Activated CD4-positive, alpha-beta T cell treated with anti-CD3 and anti-CD28 coated beads, Interleukin-2, amount 10 ng/mL, durations not matched to agents 24 days and 14 days (primary cell): ENCODE results near the gene MAD2L2. TPM values are rescaled to one million over a fixed set of nuclear protein-coding genes. Genes with fewer than 3 reads are reported as not detected.

ENCODE experiments used
- DNase-seq: peaks from one replicate; pipeline ENCODE4 v3.0.0; 2022
- H3K27ac Mint-ChIP-seq: one replicate; pipeline ENCODE4 v1.8.0; 2022; ENCODE audit warnings: mild to moderate bottlenecking, mixed read lengths
- H3K27me3 Mint-ChIP-seq: one replicate; pipeline ENCODE4 v1.8.0; 2022; ENCODE audit warnings: mixed read lengths
- H3K36me3 Mint-ChIP-seq: one replicate; pipeline ENCODE4 v1.8.0; 2022; ENCODE audit warnings: low read depth, mild to moderate bottlenecking, mixed read lengths
- H3K4me1 Mint-ChIP-seq: one replicate; pipeline ENCODE4 v1.8.0; 2021; ENCODE audit warnings: mixed read lengths
- H3K4me3 Mint-ChIP-seq: one replicate; pipeline ENCODE4 v1.8.0; 2022; ENCODE audit warnings: mild to moderate bottlenecking, moderate library complexity, mixed read lengths
- H3K9me3 Mint-ChIP-seq: one replicate; pipeline ENCODE4 v1.8.0; 2021; ENCODE audit warnings: mixed read lengths
- intact Hi-C: fragments of 100-400 bp; cut with micrococcal nuclease; formaldehyde crosslinking; loops from one replicate; pipeline ENCODE4 v1.15.1; 2023
- total RNA-seq: library from RNA; stranded (reverse); gene quantifications from 2 replicates; pipeline ENCODE4 v1.2.3, GENCODE V29; 2022

MAD2L2 gene
- total RNA-seq, 1 donor from 2014 or later: 80.1 TPM

DNA sequence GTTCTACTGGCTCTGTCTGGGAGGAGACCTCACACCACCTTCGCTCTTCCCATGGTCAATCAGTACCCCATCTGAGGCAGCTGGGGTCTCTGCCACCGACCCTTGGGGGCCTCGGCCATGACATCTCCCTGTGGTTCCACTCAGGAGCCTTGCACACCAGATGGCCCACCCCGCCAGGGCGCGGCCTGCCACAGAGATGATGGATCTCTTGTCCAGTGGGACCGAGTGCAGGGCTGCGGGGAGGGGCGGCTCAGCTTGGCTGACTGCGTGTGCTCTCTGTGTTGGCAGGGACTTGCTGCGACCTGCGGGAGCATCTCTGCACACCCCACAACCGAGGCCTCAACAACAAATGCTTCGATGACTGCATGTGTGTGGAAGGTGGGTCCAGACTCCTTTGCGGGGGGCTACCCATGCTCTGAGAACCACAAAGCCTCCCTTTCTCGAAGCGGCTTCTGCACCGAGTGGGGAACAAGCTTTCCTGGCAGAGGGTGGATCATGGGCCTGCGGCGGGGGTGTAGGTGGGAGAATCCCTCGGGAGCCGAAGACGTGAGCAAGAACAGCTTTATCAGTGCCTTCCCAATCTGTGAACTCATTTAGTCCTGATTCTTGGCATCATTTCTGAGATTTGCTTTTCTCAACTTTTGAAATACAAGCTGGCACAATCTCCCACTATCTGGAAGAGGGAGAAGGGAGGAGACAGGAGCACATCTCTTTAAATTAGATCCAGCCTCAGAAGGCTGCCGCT lies 34.1 kb upstream of the MAD2L2 start:
- intact Hi-C loops: loop anchor here (5.0 to 10.0 kb wide), 2 partner anchors 33 to 240 kb away; partner anchors contain the start of genes DISP3 and MAD2L2

DNA sequence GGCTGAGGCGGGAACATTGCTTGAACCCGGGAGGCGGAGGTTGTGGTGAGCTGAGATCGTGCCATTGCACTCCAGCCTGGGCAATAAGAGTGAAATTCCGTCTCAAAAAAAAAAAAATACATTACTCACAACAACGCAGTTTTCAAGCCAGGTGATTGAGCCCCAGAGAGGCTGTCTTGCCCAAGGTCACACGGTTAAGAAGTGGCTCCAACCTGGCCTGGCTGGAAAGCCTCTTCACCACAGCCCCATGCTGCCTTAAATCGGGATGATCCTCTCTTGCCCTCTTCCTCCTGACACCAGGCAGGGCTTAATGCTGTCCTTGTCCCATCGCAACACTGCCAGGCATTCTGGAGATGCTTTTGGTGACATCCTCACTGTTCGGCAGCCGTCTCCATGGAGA lies 32.1 kb upstream of the MAD2L2 start:
- no peak for DNase-seq
- Mint-ChIP-seq H3K9me3 (no peaks in the 10 kb centered on the region), H3K4me3 (no peak overlapping the region), H3K27ac (no peak overlapping the region), H3K27me3 (peaks cover 3% of the 10 kb centered on the region), H3K4me1 (no peaks in the 10 kb centered on the region), H3K36me3 (no peaks in the 10 kb centered on the region)
- intact Hi-C loops: loop anchor here (10.0 kb wide), 1 partner anchor 238 kb away; the partner anchor contains the start of gene DISP3

More for the DNA sequence above, 34.1 kb upstream of the MAD2L2 start:
- Mint-ChIP-seq H3K9me3 (no peaks in the 10 kb centered on the region), H3K36me3 (no peaks in the 10 kb centered on the region), H3K4me3 (no peak overlapping the region), H3K27ac (no peak overlapping the region), H3K4me1 (peaks cover 9% of the 10 kb centered on the region), H3K27me3 (peaks cover 3% of the 10 kb centered on the region)
- no peak for DNase-seq

DNA sequence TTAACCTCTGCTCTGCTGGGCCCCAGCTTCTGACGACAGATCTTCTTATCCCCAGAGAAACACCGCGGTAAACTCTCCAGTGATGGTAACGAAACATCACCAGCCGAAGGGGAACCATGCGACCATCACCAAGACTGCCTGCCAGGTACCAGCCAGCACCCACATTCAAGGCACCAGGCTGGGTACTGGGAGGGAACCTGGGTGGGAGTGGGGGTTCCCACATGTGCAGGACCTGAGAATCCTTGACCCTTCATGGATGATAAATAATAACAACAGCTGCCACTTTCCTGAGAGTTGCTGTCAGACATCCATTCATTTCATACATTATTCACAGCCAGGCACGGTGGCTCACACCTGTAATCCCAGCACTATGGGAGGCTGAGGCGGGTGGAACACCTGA lies 31.3 kb upstream of the MAD2L2 start:
- Mint-ChIP-seq H3K4me1 (no peaks in the 10 kb centered on the region), H3K27ac (no peak overlapping the region)
- intact Hi-C loops: loop anchor here (10.0 kb wide), 1 partner anchor 237 kb away; the partner anchor contains the start of gene DISP3

DNA sequence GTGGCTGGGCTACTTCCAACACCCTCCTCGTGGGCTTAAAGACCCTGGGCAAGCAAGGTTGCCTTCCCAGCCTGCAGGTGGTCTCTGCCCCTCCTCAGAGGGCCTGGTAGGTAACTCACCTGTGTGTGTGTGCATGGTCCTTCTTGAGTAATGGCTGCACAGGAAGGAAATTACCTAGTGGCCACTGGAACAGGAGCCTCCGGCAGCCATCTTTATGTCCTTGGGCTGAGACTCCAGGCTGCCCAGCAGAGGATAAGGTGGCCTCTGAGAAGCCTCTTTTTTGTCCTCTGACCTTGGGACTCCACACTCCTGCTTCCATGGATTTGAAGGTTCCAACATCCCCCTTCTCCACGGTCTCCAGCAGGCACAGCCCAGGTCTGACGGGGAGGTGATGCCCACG lies 30.5 kb upstream of the MAD2L2 start:
- H3K27ac Mint-ChIP-seq: no peak overlapping the region
- intact Hi-C loops: loop anchor here (2.0 to 10.0 kb wide), 2 partner anchors 61 to 237 kb away; partner anchors contain the start of gene DISP3
- DNase-seq: no peak
- no peaks in the 10 kb centered on the region for H3K4me1 Mint-ChIP-seq
- H3K36me3 Mint-ChIP-seq: no peaks in the 10 kb centered on the region
- no peaks in the 10 kb centered on the region for H3K9me3 Mint-ChIP-seq
- no peak overlapping the region for H3K4me3 Mint-ChIP-seq
- H3K27me3 Mint-ChIP-seq: peaks cover 3% of the 10 kb centered on the region

More for the DNA sequence above, 31.3 kb upstream of the MAD2L2 start:
- Mint-ChIP-seq H3K9me3 (no peaks in the 10 kb centered on the region), H3K36me3 (no peaks in the 10 kb centered on the region), H3K27me3 (peaks cover 3% of the 10 kb centered on the region), H3K4me3 (no peak overlapping the region)
- no peak for DNase-seq

DNA sequence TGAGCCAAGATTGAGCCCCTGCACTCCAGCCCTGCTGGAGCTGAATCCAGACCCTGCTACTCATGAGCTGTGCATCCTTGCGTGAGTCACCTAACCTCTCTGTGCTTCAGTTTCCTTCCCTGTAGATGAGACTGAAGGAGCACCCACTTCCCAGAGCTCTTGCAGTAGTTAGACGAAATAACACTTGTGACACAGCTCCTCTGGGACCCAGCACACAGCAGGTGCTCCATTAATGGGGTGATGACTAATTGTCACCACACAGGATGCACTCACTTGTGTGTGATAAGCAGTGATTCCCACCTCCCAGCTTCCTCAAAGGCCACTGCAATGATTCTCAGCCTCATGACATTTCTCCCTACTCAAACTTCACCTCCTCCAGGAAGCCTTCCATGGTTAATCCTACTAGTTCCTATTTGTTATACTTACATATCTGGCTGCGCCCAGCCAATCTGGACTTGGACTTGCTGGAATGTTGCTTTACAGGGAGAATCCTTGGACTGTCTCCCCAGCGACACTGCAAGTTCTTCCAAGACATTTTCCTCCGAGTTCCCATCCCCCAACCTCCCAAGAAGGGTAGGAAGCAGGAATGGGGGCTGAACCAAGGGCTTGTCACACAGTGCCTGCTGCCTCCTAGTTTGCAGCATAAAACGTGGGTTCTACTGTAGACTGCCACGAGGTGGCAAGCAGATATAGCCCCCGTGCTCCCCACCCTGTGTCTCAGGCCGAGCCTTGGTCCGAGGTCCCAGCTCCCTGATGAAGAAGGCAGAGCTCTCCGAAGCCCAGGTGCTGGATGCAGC lies 27.8 kb upstream of the MAD2L2 start:
- H3K36me3 Mint-ChIP-seq: no peaks in the 10 kb centered on the region
- peaks cover 3% of the 10 kb centered on the region for H3K27me3 Mint-ChIP-seq
- intact Hi-C loops: no loop called here
- H3K27ac Mint-ChIP-seq: no peak overlapping the region
- no peak for DNase-seq
- no peak overlapping the region for H3K4me3 Mint-ChIP-seq
- H3K9me3 Mint-ChIP-seq: no peaks in the 10 kb centered on the region
- no peaks in the 10 kb centered on the region for H3K4me1 Mint-ChIP-seq

DNA sequence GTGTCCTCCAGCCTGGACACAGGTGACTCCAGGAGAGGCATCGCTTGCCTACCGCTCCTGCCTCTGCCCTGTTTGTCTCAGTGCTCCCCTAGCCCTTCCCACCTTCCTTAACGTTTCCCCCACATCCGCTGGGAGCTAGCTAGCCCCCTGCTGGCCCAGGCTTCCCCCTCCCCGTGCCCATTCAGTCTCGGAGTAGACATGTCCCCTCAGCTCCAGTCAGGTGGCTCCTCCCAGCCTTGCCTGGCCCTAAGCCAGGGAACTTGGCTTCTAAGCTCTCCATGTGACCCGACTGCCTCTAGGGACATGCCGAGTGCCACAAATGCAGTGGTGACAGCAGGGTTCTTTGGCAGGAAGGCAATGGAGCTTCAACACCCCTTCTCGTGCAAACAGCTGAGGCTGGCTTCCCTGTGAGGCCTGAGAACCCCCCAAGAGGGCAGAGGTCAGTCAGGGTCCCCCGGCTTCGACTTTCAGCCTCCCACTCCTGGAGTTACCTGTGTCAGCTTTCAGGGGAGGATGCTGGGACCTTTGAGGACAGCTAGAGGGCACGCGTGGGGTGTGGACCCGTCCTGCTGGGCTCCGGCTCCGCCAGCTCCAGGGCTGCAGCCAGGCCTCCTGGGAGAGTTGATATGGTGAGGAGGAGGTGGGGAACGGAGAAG lies 26.8 kb upstream of the MAD2L2 start:
- H3K27ac Mint-ChIP-seq: no peak overlapping the region
- no peak for DNase-seq
- H3K4me1 Mint-ChIP-seq: no peaks in the 10 kb centered on the region
- no peak overlapping the region for H3K4me3 Mint-ChIP-seq
- H3K27me3 Mint-ChIP-seq: peaks cover 6% of the 10 kb centered on the region
- H3K36me3 Mint-ChIP-seq: no peaks in the 10 kb centered on the region
- H3K9me3 Mint-ChIP-seq: no peaks in the 10 kb centered on the region
- intact Hi-C loops: no loop called here

DNA sequence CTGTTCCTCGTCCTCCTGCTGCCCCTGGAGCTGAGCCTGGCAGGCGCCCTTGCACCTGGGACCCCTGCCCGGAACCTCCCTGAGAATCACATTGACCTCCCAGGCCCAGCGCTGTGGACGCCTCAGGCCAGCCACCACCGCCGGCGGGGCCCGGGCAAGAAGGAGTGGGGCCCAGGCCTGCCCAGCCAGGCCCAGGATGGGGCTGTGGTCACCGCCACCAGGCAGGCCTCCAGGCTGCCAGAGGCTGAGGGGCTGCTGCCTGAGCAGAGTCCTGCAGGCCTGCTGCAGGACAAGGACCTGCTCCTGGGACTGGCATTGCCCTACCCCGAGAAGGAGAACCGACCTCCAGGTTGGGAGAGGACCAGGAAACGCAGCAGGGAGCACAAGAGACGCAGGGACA lies 25.3 kb upstream of the MAD2L2 start:
- no peak for DNase-seq
- Mint-ChIP-seq H3K9me3 (no peaks in the 10 kb centered on the region), H3K36me3 (no peaks in the 10 kb centered on the region), H3K27me3 (peaks cover 6% of the 10 kb centered on the region), H3K4me1 (no peaks in the 10 kb centered on the region), H3K27ac (no peak overlapping the region), H3K4me3 (no peak overlapping the region)
- intact Hi-C loops: no loop called here

DNA sequence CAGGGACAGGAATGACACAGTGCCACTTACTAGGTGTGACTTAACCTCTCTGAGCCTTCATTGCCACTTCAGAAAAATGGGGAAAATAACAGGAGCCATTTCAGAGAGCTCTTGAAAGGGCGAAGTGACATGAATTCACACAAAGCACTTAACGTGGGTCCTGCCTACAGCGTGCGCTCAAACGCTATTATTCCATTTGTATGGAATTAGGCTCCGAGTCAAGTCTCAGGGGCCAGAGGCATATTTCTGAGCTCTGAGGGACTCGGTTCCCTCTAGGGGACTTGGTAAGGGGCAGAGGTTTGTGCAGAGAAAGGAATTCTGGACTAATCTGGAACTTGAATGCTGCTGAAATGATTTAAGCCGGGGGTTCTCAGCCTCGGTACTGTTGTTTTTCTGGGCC lies 24.6 kb upstream of the MAD2L2 start:
- Mint-ChIP-seq H3K27ac (no peak overlapping the region), H3K4me1 (no peaks in the 10 kb centered on the region), H3K9me3 (no peaks in the 10 kb centered on the region), H3K36me3 (no peaks in the 10 kb centered on the region), H3K27me3 (peaks cover 7% of the 10 kb centered on the region), H3K4me3 (no peak overlapping the region)
- intact Hi-C loops: no loop called here
- DNase-seq: no peak

DNA sequence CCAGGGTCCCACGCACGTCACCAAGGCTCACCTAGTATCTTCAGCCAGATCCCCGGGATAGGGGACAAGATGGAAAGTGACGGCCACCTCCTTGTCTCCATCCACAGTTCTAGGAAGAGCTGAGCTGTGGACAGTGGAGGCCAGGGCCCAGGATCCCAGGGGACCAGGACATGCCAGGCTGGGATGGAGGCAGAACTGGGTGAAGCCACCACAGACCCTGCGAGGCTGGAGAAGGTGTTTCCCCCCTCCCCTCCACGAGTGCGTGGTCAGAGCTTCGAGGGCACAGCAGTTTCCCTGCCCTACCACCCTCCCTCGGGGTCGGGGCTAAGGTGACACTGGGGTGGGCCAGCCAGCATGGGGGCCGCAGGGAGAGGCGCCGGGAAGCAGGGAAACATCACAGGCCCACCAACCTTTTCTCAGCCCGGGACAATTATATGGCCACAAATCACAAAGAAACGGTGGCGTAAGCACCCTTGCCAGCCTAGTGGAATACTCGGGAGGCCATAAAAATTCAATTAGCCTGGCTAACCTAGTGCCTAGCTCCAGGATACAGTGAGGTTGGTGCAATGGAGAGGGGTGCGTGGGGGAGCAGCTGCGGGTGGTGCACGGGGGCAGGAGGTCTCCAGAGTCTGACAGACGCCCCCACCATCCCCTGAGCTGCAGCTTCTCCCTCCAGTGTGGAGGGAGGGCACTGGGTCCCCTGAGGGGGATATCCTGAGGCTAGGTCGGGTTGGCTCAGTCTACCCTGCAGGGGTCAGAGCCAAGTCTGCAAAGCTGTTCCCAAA lies 23.9 kb upstream of the MAD2L2 start:
- H3K27me3 Mint-ChIP-seq: peaks cover 7% of the 10 kb centered on the region
- H3K36me3 Mint-ChIP-seq: no peaks in the 10 kb centered on the region
- H3K4me1 Mint-ChIP-seq: no peaks in the 10 kb centered on the region
- DNase-seq: no peak
- intact Hi-C loops: no loop called here
- H3K4me3 Mint-ChIP-seq: no peak overlapping the region
- H3K9me3 Mint-ChIP-seq: no peaks in the 10 kb centered on the region
- H3K27ac Mint-ChIP-seq: no peak overlapping the region

DNA sequence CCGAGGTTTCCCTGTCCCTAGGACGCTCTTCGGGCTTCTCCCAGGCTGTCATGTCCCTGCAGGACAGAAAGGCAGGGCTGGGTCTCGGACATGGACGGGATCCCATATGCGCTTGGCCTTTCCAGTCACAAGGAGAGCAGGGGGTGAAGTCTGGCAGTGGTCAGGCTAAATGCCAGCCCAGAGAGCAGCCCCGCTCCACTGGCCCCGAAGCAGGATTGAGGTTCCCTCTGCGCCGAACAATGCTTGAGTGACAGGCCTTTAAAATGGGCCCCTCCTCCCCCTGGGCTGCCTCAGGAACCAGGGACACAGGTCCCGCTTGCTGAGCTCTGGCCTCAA lies 23.2 kb upstream of the MAD2L2 start:
- H3K36me3 Mint-ChIP-seq: no peaks in the 10 kb centered on the region
- H3K27ac Mint-ChIP-seq: no peak overlapping the region
- DNase-seq: no peak
- peaks cover 8% of the 10 kb centered on the region for H3K27me3 Mint-ChIP-seq
- no peak overlapping the region for H3K4me3 Mint-ChIP-seq
- intact Hi-C loops: no loop called here
- H3K9me3 Mint-ChIP-seq: no peaks in the 10 kb centered on the region
- H3K4me1 Mint-ChIP-seq: no peaks in the 10 kb centered on the region

DNA sequence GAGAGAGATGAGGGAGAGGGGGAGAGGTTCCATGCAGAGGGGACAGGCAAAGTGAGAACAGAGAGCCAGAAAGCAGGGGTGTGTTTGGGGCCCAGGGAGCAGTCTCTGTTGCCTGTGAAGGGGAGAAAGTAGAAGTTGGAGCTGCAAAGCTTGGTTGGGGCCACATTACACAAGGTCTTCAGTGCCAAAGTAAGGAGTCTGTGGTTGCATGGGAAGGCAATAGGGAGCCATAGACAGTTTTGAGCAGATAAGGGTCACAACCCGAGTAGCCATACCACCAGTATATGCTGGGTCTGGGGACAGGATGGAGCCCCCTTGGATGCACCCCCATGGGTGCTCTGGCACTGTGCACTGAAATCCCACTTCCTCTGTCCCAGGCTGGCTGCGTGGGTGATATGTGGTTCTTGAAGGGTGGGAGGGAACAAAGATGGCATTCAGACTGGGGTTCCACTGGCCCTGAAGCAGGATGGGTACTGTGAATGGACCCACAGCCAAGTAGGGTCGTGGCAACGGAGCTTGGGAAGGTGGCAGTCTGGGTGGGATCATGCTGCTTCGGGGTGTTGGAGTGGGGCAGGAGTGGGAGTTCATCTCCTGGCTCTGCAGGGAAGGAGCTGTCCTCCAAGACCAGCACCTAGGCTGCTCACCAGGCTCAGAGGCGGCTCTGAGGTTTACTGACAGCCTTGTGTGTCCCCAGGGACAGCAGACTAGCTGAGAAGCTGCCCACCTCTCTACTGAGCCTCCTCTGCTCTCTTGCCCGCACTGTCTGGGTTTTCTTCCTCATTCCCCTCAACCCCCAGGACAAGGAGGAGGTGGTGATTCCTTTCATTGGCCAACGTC lies 22.6 kb upstream of the MAD2L2 start:
- DNase-seq: no peak
- H3K27me3 Mint-ChIP-seq: peaks cover 10% of the 10 kb centered on the region
- no peak overlapping the region for H3K4me3 Mint-ChIP-seq
- no peaks in the 10 kb centered on the region for H3K9me3 Mint-ChIP-seq
- intact Hi-C loops: no loop called here
- no peaks in the 10 kb centered on the region for H3K36me3 Mint-ChIP-seq
- no peaks in the 10 kb centered on the region for H3K4me1 Mint-ChIP-seq
- no peak overlapping the region for H3K27ac Mint-ChIP-seq

DNA sequence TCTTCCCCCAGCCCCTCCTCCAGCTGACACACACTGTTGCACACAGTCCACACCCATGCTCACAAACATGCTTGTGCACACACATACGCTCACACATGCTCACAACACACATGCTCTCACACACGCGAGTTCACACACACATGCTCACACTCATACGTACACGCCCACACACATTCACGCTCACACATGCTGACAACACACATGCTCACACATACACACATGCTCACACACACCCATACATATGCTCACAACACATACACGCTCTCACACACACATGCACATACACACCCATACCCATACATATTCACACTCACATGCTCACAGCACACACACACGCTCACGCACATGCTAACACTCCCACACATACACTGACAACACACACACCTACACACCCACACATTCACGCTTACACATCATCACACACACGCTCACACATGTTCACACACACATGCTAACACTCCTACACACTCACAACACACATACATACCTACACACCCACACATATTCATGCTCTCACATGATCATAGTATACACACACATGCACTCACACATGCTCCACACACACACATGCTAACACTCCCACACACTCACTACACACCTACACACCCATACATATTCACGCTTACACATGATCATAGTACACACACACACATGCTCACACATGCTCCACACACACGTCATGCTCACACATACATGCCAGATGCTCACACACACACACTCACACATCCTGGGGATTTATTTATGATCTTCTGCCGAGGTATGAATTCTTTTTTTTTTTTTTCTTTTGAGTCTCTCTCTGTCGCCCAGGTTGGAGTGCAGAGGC lies 21.2 kb upstream of the MAD2L2 start:
- peaks cover 3% of the 10 kb centered on the region for H3K4me1 Mint-ChIP-seq

More for the DNA sequence above, 21.2 kb upstream of the MAD2L2 start:
- intact Hi-C loops: no loop called here
- Mint-ChIP-seq H3K9me3 (no peaks in the 10 kb centered on the region), H3K4me3 (no peak overlapping the region), H3K27ac (no peak overlapping the region), H3K27me3 (peaks cover 10% of the 10 kb centered on the region), H3K36me3 (no peaks in the 10 kb centered on the region)
- no peak for DNase-seq
